Measurements from ENCODE around the gene PCBP3.
"Not testable (repeated sequence)": the region's sequence is repeated elsewhere in the genome, so short reads cannot be mapped to it uniquely, and the experiment has no call there.

The PCBP3 gene

DNA sequence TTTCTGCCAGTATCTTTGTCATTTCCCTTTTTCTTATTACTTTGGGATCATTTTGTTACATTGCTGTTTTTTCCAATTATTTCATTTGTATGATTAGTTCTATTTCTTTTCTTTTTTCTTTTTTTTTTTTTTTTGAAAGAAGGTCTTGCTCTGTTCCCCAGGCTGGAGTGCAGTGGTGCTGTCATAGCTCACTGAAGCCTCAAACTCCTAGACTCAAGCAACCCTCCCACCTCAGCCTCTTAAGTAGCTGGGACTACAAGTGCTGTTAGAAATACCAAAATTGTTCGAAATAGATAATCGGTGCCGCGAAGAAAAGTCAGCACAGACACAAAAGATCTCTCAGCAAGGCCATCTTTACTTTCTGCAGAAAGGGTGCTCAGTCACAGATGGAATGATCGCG lies 311.4 kb downstream of the PCBP3 start:
- no peaks in the 10 kb centered on the region for H3K9me3 ChIP-seq (replicated peaks; ENCODE audit: low read length)
- H3K36me3 ChIP-seq (ENCODE audit: insufficient read depth, low read length), result no peaks in the 10 kb centered on the region
- peaks cover 39% of the 10 kb centered on the region for H3K4me1 ChIP-seq (ENCODE audit: control insufficient read depth, insufficient read depth, low read length)
- peaks cover 14% of the 10 kb centered on the region for H3K27me3 ChIP-seq (ENCODE audit: control insufficient read depth, insufficient read depth, low read length)
- no peak overlapping the region for H3K4me3 ChIP-seq (ENCODE audit: low read length)
- H3K9ac ChIP-seq (ENCODE audit: low read depth, low read length), result no peak overlapping the region
- no peak overlapping the region for H3K4me2 ChIP-seq (ENCODE audit: low read length)

DNA sequence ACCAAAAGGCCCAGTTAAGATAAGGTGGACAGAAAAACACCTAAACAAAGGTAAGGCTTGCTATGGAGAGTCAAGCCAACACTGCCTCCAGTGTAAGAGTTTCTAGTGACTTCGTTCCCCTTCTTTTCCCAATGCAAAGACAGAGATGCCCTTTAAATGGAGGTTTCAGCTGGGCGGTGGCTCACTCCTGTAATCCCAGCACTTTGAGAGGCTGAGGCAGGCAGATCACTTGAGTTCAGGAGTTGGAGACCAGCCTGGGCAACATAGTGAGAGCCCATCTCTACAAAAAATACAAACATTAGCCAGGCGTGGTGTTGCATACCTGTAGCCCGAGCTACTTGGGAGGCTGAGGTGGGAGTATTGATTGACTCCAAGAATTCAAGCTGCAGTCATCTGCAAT lies 314.0 kb downstream of the PCBP3 start:
- H3K4me1 ChIP-seq (ENCODE audit: control insufficient read depth, insufficient read depth, low read length), result peaks cover 23% of the 10 kb centered on the region
- no peaks in the 10 kb centered on the region for H3K27me3 ChIP-seq (ENCODE audit: control insufficient read depth, insufficient read depth, low read length)
- H3K9ac ChIP-seq (ENCODE audit: low read depth, low read length), result no peak overlapping the region
- no peak overlapping the region for H3K4me3 ChIP-seq (ENCODE audit: low read length)
- no peaks in the 10 kb centered on the region for H3K36me3 ChIP-seq (ENCODE audit: insufficient read depth, low read length)
- peak overlapping the region; percentile 78 for H3K4me2 ChIP-seq (ENCODE audit: low read length)
- no peaks in the 10 kb centered on the region for H3K9me3 ChIP-seq (replicated peaks; ENCODE audit: low read length)

DNA sequence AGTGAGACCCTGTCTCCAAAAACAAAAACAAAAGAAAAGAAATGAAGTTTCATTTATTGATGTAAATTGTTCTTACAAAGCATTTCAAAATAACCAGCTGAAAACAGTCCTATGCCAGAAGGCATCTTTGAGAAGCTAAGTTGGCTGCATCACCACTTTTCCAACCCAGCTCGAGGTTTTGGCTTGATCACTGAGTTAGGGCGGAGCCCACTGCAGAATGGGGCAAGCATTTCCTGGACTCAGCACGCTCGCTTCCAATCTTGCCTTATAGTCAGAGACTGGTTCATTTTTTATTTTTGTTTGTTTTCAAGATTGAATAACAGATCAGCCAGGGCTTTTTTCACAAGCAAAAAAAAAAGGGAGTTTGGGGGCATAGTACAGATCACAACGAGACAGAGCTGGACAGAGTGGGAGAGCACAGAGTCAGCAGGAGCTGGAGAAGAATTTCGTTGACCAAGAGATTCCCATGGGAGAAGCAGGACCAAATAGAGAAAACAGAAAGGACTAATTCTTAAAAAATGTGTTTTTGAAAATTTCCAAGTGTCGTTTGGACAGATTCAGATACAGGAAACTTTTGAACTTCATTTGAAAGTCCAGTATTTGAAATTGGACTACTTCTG lies 314.6 kb downstream of the PCBP3 start:
- Histone ChIP-seq H3K4me2 (ENCODE audit: low read length) (peak overlapping the region; percentile 78), H3K4me3 (ENCODE audit: low read length) (peak overlapping the region; percentile 54), H3K9ac (ENCODE audit: low read depth, low read length) (peak overlapping the region; percentile 49), H3K27me3 (ENCODE audit: control insufficient read depth, insufficient read depth, low read length) (no peaks in the 10 kb centered on the region), H3K36me3 (ENCODE audit: insufficient read depth, low read length) (no peaks in the 10 kb centered on the region), H3K9me3 (replicated peaks; ENCODE audit: low read length) (no peaks in the 10 kb centered on the region), H3K4me1 (ENCODE audit: control insufficient read depth, insufficient read depth, low read length) (peaks cover 23% of the 10 kb centered on the region)

DNA sequence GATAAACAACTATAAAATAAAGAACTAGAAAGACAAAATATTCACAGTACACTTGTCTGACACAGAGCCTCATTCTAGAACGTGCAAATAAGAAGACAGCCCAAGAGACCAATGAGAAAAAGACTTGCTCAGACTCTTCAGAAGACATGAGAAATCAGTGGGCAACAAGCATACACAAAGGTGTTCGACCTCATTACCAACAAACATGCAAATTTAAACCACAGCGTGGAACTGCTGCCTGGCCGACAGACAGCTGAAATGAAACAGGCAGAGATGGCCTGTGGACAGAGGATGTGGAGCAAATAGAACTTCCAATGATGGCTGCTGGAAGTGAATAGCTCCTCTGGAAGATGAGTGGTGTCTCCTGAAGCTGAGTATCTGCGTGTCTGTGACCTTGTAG lies 315.7 kb downstream of the PCBP3 start:
- Histone ChIP-seq H3K9ac (ENCODE audit: low read depth, low read length) (no peak overlapping the region), H3K36me3 (ENCODE audit: insufficient read depth, low read length) (no peaks in the 10 kb centered on the region), H3K4me2 (ENCODE audit: low read length) (no peak overlapping the region), H3K9me3 (replicated peaks; ENCODE audit: low read length) (no peaks in the 10 kb centered on the region), H3K4me1 (ENCODE audit: control insufficient read depth, insufficient read depth, low read length) (peaks cover 19% of the 10 kb centered on the region), H3K4me3 (ENCODE audit: low read length) (no peak overlapping the region), H3K27me3 (ENCODE audit: control insufficient read depth, insufficient read depth, low read length) (no peaks in the 10 kb centered on the region)

DNA sequence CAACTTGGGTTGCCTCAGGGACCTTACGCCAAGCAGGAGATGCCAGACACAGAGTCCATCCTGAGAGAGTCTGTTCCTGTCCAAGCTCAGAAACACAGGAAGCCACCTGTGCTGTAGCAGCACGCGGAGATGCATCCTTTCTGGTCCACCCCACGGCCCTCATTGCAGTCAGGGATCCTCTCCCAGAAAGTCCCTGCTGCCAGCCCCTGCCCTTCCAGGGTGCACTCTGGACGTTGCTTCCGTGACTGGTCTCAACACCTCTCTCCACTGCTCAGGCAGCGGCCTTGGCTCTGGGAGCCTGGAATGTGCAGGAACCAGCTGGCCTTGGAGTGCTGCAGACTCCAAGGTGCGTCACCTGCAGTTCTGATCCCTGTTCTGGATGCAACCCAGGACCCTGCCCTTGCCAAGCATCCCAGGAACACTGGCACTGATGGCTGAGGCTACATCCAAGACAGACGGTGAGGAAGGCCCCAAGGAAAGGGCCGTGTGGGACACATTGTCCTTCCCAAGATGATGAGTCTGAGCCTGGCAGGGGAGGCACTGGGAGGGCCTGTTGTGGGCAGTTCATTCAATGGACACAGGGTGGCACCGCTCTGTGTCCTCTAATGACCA lies 316.4 kb downstream of the PCBP3 start:
- no peak overlapping the region for H3K9ac ChIP-seq (ENCODE audit: low read depth, low read length)
- H3K4me3 ChIP-seq (ENCODE audit: low read length), result no peak overlapping the region
- peaks cover 15% of the 10 kb centered on the region for H3K4me1 ChIP-seq (ENCODE audit: control insufficient read depth, insufficient read depth, low read length)
- no peaks in the 10 kb centered on the region for H3K9me3 ChIP-seq (replicated peaks; ENCODE audit: low read length)
- H3K36me3 ChIP-seq (ENCODE audit: insufficient read depth, low read length), result no peaks in the 10 kb centered on the region
- H3K27me3 ChIP-seq (ENCODE audit: control insufficient read depth, insufficient read depth, low read length), result no peaks in the 10 kb centered on the region
- H3K4me2 ChIP-seq (ENCODE audit: low read length), result no peak overlapping the region

DNA sequence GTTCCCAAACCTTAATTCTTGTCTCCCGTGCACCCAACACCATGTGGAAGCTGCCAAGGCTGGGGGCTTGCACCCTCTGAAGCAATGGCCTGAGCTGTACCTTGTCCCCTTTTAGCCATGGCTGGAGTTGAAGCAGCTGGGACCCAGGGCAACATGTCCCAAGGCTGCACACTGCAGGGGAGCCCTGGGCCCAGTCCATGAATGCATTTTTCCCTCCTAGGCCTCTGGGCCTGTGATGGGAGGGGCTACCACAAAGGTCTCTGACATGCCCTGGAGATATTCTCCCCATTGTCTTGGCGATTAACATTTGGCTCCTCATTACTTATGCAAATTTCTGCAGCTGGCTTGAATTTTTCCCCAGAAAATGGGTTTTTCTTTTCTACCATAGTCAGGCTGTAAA lies 317.9 kb downstream of the PCBP3 start:
- not testable (repeated sequence) for H3K4me3 ChIP-seq (ENCODE audit: low read length); H3K36me3 ChIP-seq (ENCODE audit: insufficient read depth, low read length); H3K27me3 ChIP-seq (ENCODE audit: control insufficient read depth, insufficient read depth, low read length); H3K9me3 ChIP-seq (replicated peaks; ENCODE audit: low read length); H3K4me2 ChIP-seq (ENCODE audit: low read length); H3K9ac ChIP-seq (ENCODE audit: low read depth, low read length)
- peaks cover 15% of the 10 kb centered on the region for H3K4me1 ChIP-seq (ENCODE audit: control insufficient read depth, insufficient read depth, low read length)

DNA sequence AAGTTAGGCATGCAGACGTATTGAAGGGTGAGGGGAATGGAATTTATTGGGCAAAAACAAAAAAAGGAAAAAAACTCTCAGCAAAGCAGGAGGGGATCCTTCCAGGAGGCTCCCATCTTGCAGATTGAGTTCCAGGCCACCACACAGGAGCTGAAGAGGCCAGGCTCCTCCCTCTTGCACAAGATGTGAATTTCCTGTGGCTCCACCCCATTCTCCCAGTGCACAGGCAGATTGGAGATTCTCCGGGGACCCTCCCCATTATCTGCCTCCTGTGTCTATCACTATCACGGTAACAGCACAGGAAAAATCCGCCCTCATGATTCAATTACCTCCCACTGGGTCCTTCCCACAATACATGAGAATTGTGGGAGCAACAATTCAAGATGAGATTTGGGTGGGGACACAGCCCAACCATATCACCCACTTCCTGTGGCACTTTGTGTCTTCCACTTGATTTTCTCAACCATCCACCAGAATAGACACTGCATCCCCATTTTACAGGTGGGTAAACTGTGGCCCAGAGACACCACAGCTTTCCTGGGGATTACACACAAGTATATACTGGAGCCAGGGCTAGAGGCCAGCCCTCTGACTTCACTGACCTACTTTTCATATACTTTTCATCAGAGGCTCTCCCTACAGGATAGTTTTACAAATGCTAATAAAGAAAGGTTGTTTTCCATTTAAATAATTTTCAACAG lies 319.2 kb downstream of the PCBP3 start:
- Histone ChIP-seq H3K9me3 (replicated peaks; ENCODE audit: low read length) (no peaks in the 10 kb centered on the region), H3K4me2 (ENCODE audit: low read length) (no peak overlapping the region), H3K4me3 (ENCODE audit: low read length) (no peak overlapping the region), H3K36me3 (ENCODE audit: insufficient read depth, low read length) (no peaks in the 10 kb centered on the region), H3K4me1 (ENCODE audit: control insufficient read depth, insufficient read depth, low read length) (peaks cover 11% of the 10 kb centered on the region), H3K9ac (ENCODE audit: low read depth, low read length) (no peak overlapping the region), H3K27me3 (ENCODE audit: control insufficient read depth, insufficient read depth, low read length) (no peaks in the 10 kb centered on the region)

DNA sequence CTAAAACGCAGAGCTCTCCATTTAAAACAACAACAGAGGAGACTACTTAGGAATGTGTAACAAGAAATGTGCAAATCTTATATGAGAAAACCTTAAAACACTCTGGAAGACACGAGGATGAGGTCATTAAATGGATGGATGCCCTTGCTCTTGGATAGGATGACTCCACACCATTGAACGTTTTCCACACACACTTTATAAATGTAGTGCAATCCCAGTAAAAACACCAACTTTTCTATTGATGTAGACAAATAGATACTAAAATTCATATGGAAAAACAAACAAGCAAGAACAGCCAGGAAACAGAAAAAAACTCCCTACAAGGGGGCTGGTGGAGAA lies 319.7 kb downstream of the PCBP3 start:
- Histone ChIP-seq H3K27me3 (ENCODE audit: control insufficient read depth, insufficient read depth, low read length) (no peaks in the 10 kb centered on the region), H3K9ac (ENCODE audit: low read depth, low read length) (no peak overlapping the region), H3K36me3 (ENCODE audit: insufficient read depth, low read length) (no peaks in the 10 kb centered on the region), H3K9me3 (replicated peaks; ENCODE audit: low read length) (no peaks in the 10 kb centered on the region), H3K4me1 (ENCODE audit: control insufficient read depth, insufficient read depth, low read length) (peaks cover 6% of the 10 kb centered on the region), H3K4me2 (ENCODE audit: low read length) (no peak overlapping the region), H3K4me3 (ENCODE audit: low read length) (no peak overlapping the region)

DNA sequence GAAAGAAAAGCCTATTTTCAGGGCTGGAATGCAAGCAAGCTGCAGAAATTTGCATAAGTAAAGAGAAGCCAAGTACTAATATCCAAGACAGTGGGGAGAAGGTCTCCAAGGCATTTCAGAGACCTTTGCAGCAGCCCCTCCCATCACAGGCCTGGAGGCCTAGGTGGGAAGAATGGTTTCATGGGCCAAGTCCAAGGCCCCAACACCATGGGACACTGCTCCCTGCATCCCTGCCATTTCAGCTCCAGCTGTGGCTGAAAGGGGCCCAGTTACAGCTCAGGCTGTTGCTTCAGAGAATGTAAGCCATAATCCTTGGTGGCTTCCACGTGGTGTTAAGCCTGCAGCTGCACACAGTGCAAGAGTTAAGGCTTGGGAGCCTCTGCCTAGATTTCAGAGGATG lies 321.1 kb downstream of the PCBP3 start:
- Histone ChIP-seq H3K4me2 (ENCODE audit: low read length) (no peak overlapping the region), H3K27me3 (ENCODE audit: control insufficient read depth, insufficient read depth, low read length) (no peaks in the 10 kb centered on the region), H3K4me1 (ENCODE audit: control insufficient read depth, insufficient read depth, low read length) (no peaks in the 10 kb centered on the region), H3K9me3 (replicated peaks; ENCODE audit: low read length) (no peaks in the 10 kb centered on the region), H3K9ac (ENCODE audit: low read depth, low read length) (no peak overlapping the region), H3K36me3 (ENCODE audit: insufficient read depth, low read length) (no peaks in the 10 kb centered on the region), H3K4me3 (ENCODE audit: low read length) (no peak overlapping the region)

DNA sequence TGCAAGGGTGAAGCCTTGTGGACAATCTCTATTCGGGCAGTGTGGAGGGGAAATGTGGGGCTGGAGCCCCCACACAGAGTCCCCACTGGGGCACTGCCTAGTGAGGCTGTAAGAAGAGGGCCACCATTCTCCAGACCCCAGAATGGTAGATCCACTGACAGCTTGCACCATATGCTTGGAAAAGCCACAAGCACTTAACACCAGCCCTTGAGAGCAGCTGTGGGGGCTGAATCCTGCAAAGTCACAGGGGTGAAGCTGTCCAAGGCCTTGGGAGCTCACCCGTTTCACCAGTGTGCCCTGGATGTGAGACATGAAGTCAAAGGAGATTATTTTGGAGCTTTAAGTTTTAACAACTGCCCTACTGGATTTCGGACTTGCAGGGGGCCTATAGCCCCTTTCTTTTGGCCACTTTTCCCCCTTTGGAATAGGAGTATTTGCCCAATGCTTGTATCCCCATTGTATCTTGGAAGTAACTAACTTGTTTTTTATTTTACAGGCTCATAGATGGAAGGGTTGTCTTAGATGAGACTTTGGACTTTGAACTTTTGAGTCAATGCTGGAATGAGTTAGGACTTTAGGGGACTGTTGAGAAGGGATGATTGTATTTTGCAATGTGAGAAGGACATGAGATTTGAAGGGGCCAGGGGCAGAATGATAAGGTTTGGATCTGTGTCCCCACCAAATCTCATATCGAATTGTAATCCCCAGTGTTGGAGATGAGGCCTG lies 321.7 kb downstream of the PCBP3 start:
- Histone ChIP-seq H3K4me1 (ENCODE audit: control insufficient read depth, insufficient read depth, low read length) (no peaks in the 10 kb centered on the region), H3K27me3 (ENCODE audit: control insufficient read depth, insufficient read depth, low read length) (no peaks in the 10 kb centered on the region), H3K9me3 (replicated peaks; ENCODE audit: low read length) (no peaks in the 10 kb centered on the region), H3K36me3 (ENCODE audit: insufficient read depth, low read length) (no peaks in the 10 kb centered on the region), H3K9ac (ENCODE audit: low read depth, low read length) (no peak overlapping the region), H3K4me2 (ENCODE audit: low read length) (no peak overlapping the region), H3K4me3 (ENCODE audit: low read length) (no peak overlapping the region)

DNA sequence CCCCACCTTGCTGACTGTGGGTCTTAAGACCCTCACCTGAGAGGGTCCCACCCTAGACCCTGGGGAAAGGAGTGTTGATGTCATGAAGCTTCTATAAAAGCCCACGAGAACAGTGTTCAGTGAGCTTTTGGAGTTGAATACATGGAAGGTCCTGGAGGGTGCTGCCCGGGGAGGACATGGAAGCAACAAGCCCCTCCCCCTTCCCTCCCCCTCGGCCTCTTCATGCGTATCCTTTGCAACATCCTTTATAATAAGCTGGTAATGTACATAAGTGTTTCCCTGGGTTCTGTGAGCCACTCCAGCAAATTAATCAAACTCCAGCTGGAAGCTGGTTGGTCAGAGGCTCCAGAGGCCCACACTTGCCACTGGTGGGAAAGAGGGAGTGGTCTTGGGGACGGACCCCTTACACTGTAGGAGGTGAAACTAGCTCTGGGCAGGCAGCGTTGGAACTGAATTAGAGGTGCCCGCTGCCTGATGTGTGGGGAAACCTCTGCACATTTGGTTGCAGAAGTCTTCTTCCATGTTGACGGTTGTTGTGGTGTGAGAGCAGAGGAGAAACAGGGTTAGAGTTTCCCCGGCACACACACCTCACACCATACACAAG lies 323.4 kb downstream of the PCBP3 start:
- Histone ChIP-seq H3K27me3 (ENCODE audit: control insufficient read depth, insufficient read depth, low read length) (no peaks in the 10 kb centered on the region), H3K4me1 (ENCODE audit: control insufficient read depth, insufficient read depth, low read length) (peaks cover 12% of the 10 kb centered on the region), H3K4me3 (ENCODE audit: low read length) (no peak overlapping the region), H3K9ac (ENCODE audit: low read depth, low read length) (no peak overlapping the region), H3K4me2 (ENCODE audit: low read length) (no peak overlapping the region), H3K36me3 (ENCODE audit: insufficient read depth, low read length) (no peaks in the 10 kb centered on the region), H3K9me3 (replicated peaks; ENCODE audit: low read length) (no peaks in the 10 kb centered on the region)
